H9 (cell line): ENCODE results near the gene FOXL1. TPM values are rescaled to one million over a fixed set of nuclear protein-coding genes. Genes with fewer than 3 reads are reported as not detected.

ENCODE experiments used
- DNase-seq: peaks from one replicate; pipeline ENCODE4 v3.0.0-alpha.2; 2017
- H2AFZ ChIP-seq: one replicate; pipeline ENCODE4 v1.6.1; 2013; ENCODE audit warnings: mild to moderate bottlenecking, low read length, control low read depth, moderate library complexity
- H2AK5ac ChIP-seq: 2 replicates; pipeline ENCODE4 v1.6.1; 2013; ENCODE audit warnings: low read length, control low read depth, mixed read lengths; ENCODE audit not compliant: insufficient read length
- H2BK120ac ChIP-seq: one replicate; pipeline ENCODE4 v1.6.1; 2013; ENCODE audit warnings: low read depth, mild to moderate bottlenecking, low read length, control low read depth, inconsistent platforms; ENCODE audit not compliant: poor library complexity, severe bottlenecking
- H2BK12ac ChIP-seq: 2 replicates; pipeline ENCODE4 v1.6.1; 2013; ENCODE audit warnings: low read length, control low read depth, mixed read lengths, low read depth; ENCODE audit not compliant: insufficient read length
- H2BK15ac ChIP-seq: 2 replicates; pipeline ENCODE4 v1.6.1; 2013; ENCODE audit warnings: low read depth, low read length, control low read depth
- H2BK20ac ChIP-seq: one replicate; pipeline ENCODE4 v1.6.1; 2013; ENCODE audit warnings: low read depth, mild to moderate bottlenecking, low read length, control low read depth, inconsistent platforms; ENCODE audit not compliant: poor library complexity, severe bottlenecking
- H2BK5ac ChIP-seq: 2 replicates; pipeline ENCODE4 v1.6.1; 2013; ENCODE audit warnings: low read length, control low read depth, mixed read lengths; ENCODE audit not compliant: insufficient read length
- H3K14ac ChIP-seq: 2 replicates; pipeline ENCODE4 v1.6.1; 2013; ENCODE audit warnings: low read length, control low read depth; ENCODE audit not compliant: insufficient read depth
- H3K18ac ChIP-seq: 2 replicates; pipeline ENCODE4 v1.6.1; 2013; ENCODE audit warnings: low read depth, mild to moderate bottlenecking, mixed read lengths, low read length, control low read depth; ENCODE audit not compliant: insufficient read length
- H3K23ac ChIP-seq: 2 replicates; pipeline ENCODE4 v1.6.1; 2013; ENCODE audit warnings: low read length, control low read depth, mixed read lengths, low read depth; ENCODE audit not compliant: insufficient read length
- H3K23me2 ChIP-seq: 2 replicates; pipeline ENCODE4 v1.6.1; 2013; ENCODE audit warnings: low read depth, mild to moderate bottlenecking, mixed read lengths, low read length, control low read depth; ENCODE audit not compliant: insufficient read length, poor library complexity, severe bottlenecking
- H3K27ac ChIP-seq: 2 replicates; pipeline ENCODE4 v1.5.1; 2013; ENCODE audit warnings: low read length, control low read depth, mixed read lengths, low read depth; ENCODE audit not compliant: insufficient read length
- H3K27me3 ChIP-seq: 2 replicates; pipeline ENCODE4 v1.6.1; 2013; ENCODE audit warnings: low read length, control low read depth, inconsistent platforms; ENCODE audit not compliant: insufficient read depth
- H3K4ac ChIP-seq: 2 replicates; pipeline ENCODE4 v1.6.1; 2013; ENCODE audit warnings: low read depth, mild to moderate bottlenecking, control low read depth, inconsistent platforms, low read length, moderate library complexity
- H3K4me1 ChIP-seq: 2 replicates; pipeline ENCODE4 v1.6.1; 2013; ENCODE audit warnings: low read length, control low read depth, inconsistent platforms; ENCODE audit not compliant: insufficient read depth
- H3K4me2 ChIP-seq: 2 replicates; pipeline ENCODE4 v1.6.1; 2013; ENCODE audit warnings: low read length, control low read depth, mixed read lengths; ENCODE audit not compliant: insufficient read length, insufficient read depth
- H3K56ac ChIP-seq: 2 replicates; pipeline ENCODE4 v1.6.1; 2013; ENCODE audit warnings: low read depth, mild to moderate bottlenecking, mixed read lengths, low read length, control low read depth; ENCODE audit not compliant: insufficient read length
- H3K79me1 ChIP-seq: 2 replicates; pipeline ENCODE4 v1.6.1; 2013; ENCODE audit warnings: low read depth, mild to moderate bottlenecking, moderate library complexity, low read length, control low read depth, inconsistent platforms; ENCODE audit not compliant: insufficient read depth, poor library complexity, severe bottlenecking
- H3K79me2 ChIP-seq: 2 replicates; pipeline ENCODE4 v1.6.1; 2013; ENCODE audit warnings: low read length, control low read depth, inconsistent platforms; ENCODE audit not compliant: insufficient read depth
- H3K9ac ChIP-seq: 2 replicates; pipeline ENCODE4 v1.6.1; 2013; ENCODE audit warnings: low read length, control low read depth, mixed read lengths; ENCODE audit not compliant: insufficient read length; ENCODE audit errors: extremely low read depth
- H3K9me3 ChIP-seq: one replicate; pipeline ENCODE4 v1.6.1; 2013; ENCODE audit warnings: low read depth, low read length, inconsistent platforms; ENCODE audit not compliant: control insufficient read depth
- H3T11ph ChIP-seq: one replicate; pipeline ENCODE4 v1.6.1; 2013; ENCODE audit warnings: mild to moderate bottlenecking, low read length, control low read depth, inconsistent platforms
- H4K20me1 ChIP-seq: one replicate; pipeline ENCODE4 v1.6.1; 2013; ENCODE audit not compliant: control insufficient read depth, insufficient read length, insufficient read depth
- H4K5ac ChIP-seq: 2 replicates; pipeline ENCODE4 v1.6.1; 2013; ENCODE audit warnings: low read depth, mild to moderate bottlenecking, mixed read lengths, low read length, control low read depth; ENCODE audit not compliant: insufficient read length
- H4K8ac ChIP-seq: replicated peaks from 2 replicates; pipeline ENCODE4 v1.6.1; 2013; ENCODE audit warnings: low read length, control low read depth, mixed read lengths, low read depth; ENCODE audit not compliant: insufficient read length
- H4K91ac ChIP-seq: 2 replicates; pipeline ENCODE4 v1.6.1; 2013; ENCODE audit warnings: low read depth, mild to moderate bottlenecking, moderate library complexity, mixed read lengths, low read length, control low read depth; ENCODE audit not compliant: insufficient read length
- H3K27ac Mint-ChIP-seq, 3 experiments: 2 replicates in 2 of 3; 3 replicates in 1 of 3; pipeline ENCODE4 v1.8.0; 2020 to 2021; ENCODE audit warnings: mixed read lengths in 3 of 3, mild to moderate bottlenecking in 1 of 3, moderate library complexity in 1 of 3
- H3K27me3 Mint-ChIP-seq: 2 replicates; pipeline ENCODE4 v1.8.0; 2021; ENCODE audit warnings: low read depth, mild to moderate bottlenecking, moderate library complexity, mixed read lengths
- H3K36me3 Mint-ChIP-seq, 3 experiments: 2 replicates in 2 of 3; 3 replicates in 1 of 3; pipeline ENCODE4 v1.8.0; 2020 to 2021; ENCODE audit warnings: low read depth in 3 of 3, mixed read lengths in 3 of 3; ENCODE audit not compliant: insufficient read depth in 1 of 3
- H3K4me1 Mint-ChIP-seq, 2 experiments: 2 replicates each; pipeline ENCODE4 v1.8.0; 2020; ENCODE audit warnings: mixed read lengths in 2 of 2
- H3K4me3 Mint-ChIP-seq, 2 experiments: 2 replicates in 1 of 2; 3 replicates in 1 of 2; pipeline ENCODE4 v1.8.0; 2020 to 2021; ENCODE audit warnings: mild to moderate bottlenecking in 2 of 2, mixed read lengths in 2 of 2, moderate library complexity in 1 of 2
- H3K9me3 Mint-ChIP-seq, 2 experiments: 2 replicates in 1 of 2; 3 replicates in 1 of 2; pipeline ENCODE4 v1.8.0; 2020; ENCODE audit warnings: mild to moderate bottlenecking in 2 of 2, mixed read lengths in 2 of 2, moderate library complexity in 1 of 2
- CTCF ChIP-seq: fragments of 200-600 bp; sonication (generic); conservative IDR thresholded peaks from 3 replicates; pipeline ENCODE4 v1.8.0; 2021; ENCODE audit warnings: antibody characterized with exemption, mild to moderate bottlenecking
- WGBS: extraction: QIAGEN DNeasy Blood & Tissue Kit; methylation state at CpG from one replicate; pipeline ENCODE4 v1.1.7; 2013; ENCODE audit warnings: missing lambda C conversion rate, low lambda C conversion rate, mixed read lengths; ENCODE audit not compliant: insufficient read length; ENCODE audit errors: extremely low coverage; 5-methylcytosine and 5-hydroxymethylcytosine counted together
- total RNA-seq: library from RNA; stranded (reverse); gene quantifications from 2 replicates; pipeline ENCODE4 v1.2.1, GENCODE V29; 2021

FOXL1 gene
- total RNA-seq, 1 experiment from 2014 or later = 0.09 TPM

GRCh38 chr16:86550281-86550680 lies 28.1 kb upstream of the FOXL1 start:
- H3K4me1 Mint-ChIP-seq = peaks cover 0 to 4% of the 10 kb centered on the region in 2 experiments; a peak in 1 of 4 replicates
- H3K27me3 ChIP-seq = no peaks in the 10 kb centered on the region
- no peak overlapping the region for H3T11ph ChIP-seq

More at GRCh38 chr16:86550281-86550680, 28.1 kb upstream of the FOXL1 start:
- no peak overlapping the region for H3K14ac ChIP-seq
- H4K20me1 ChIP-seq = no peaks in the 10 kb centered on the region
- H3K18ac ChIP-seq = no peak overlapping the region
- H2BK5ac ChIP-seq = no peak overlapping the region
- H3K4me2 ChIP-seq = no peak overlapping the region
- no peak overlapping the region for H2BK15ac ChIP-seq
- no peak for DNase-seq
- no peak overlapping the region for H4K8ac ChIP-seq
- no peak overlapping the region for H3K27ac ChIP-seq
- no peaks in the 10 kb centered on the region for H3K79me1 ChIP-seq
- no peak for TF ChIP-seq CTCF
- no peaks in the 10 kb centered on the region for H3K79me2 ChIP-seq
- no peak overlapping the region for H2BK120ac ChIP-seq
- H2BK12ac ChIP-seq = no peak overlapping the region
- no peak overlapping the region for H4K91ac ChIP-seq
- no CpG with 5 or more reads among the region's 5 CpGs for WGBS
- no peak overlapping the region for H3K4ac ChIP-seq
- Mint-ChIP-seq H3K27ac (peak overlapping the region in 1 of 3 experiments; percentile 47; a peak in 1 of 7 replicates), H3K27me3 (peaks cover 2% of the 10 kb centered on the region), H3K9me3 (no peaks in the 10 kb centered on the region; a peak in 1 of 5 replicates), H3K36me3 (no peaks in the 10 kb centered on the region; a peak in 1 of 7 replicates), H3K4me3 (no peak overlapping the region)
- no peaks in the 10 kb centered on the region for H3K4me1 ChIP-seq
- H3K23ac ChIP-seq = no peak overlapping the region
- no peak overlapping the region for H3K56ac ChIP-seq
- no peak overlapping the region for H2AFZ ChIP-seq
- no peak overlapping the region for H2AK5ac ChIP-seq
- H3K9me3 ChIP-seq = no peaks in the 10 kb centered on the region
- H4K5ac ChIP-seq = no peak overlapping the region
- no peak overlapping the region for H3K9ac ChIP-seq
- peaks cover under 1% of the 10 kb centered on the region for H3K23me2 ChIP-seq
- H2BK20ac ChIP-seq = no peak overlapping the region
